HepG2 (cell line): ENCODE measurements around the gene PMPCB. TPM values are rescaled to one million over a fixed set of nuclear protein-coding genes. Genes with fewer than 3 reads are reported as not detected.

Experiments
- GPN1 ChIP-seq: sonication (generic); formaldehyde crosslinking; IDR thresholded peaks from 2 replicates; pipeline ENCODE4 v1.5.1; 2020; ENCODE audit warnings: missing genetic modification reagents, borderline replicate concordance
- HES4 ChIP-seq: sonication (generic); formaldehyde crosslinking; IDR thresholded peaks from 2 replicates; pipeline ENCODE4 v1.9.0; 2021; ENCODE audit warnings: mild to moderate bottlenecking, missing genetic modification reagents, borderline replicate concordance
- MATR3 ChIP-seq: sonication (generic); formaldehyde crosslinking; IDR thresholded peaks from 2 replicates; pipeline ENCODE4 v1.4.0; 2020; ENCODE audit warnings: missing genetic modification reagents
- PATZ1 ChIP-seq: sonication (generic); formaldehyde crosslinking; IDR thresholded peaks from 2 replicates; pipeline ENCODE4 v1.4.0; 2020; ENCODE audit warnings: missing genetic modification reagents
- POGZ ChIP-seq: sonication (generic); formaldehyde crosslinking; IDR thresholded peaks from 2 replicates; pipeline ENCODE4 v1.4.0; 2020; ENCODE audit warnings: mild to moderate bottlenecking, missing genetic modification reagents
- RBM39 ChIP-seq: fragments of 200-400 bp; formaldehyde crosslinking; IDR thresholded peaks from one replicate; pipeline ENCODE4 v1.6.1; 2018; ENCODE audit warnings: antibody characterized with exemption, mild to moderate bottlenecking, low read depth, low read length; ENCODE audit not compliant: poor library complexity, severe bottlenecking
- SMAD3 ChIP-seq: sonication (generic); formaldehyde crosslinking; IDR thresholded peaks from 2 replicates; pipeline ENCODE4 v1.4.0; 2020; ENCODE audit warnings: missing genetic modification reagents
- SNRNP70 ChIP-seq: fragments of 200-400 bp; formaldehyde crosslinking; IDR thresholded peaks from 2 replicates; pipeline ENCODE4 v1.6.1; 2017; ENCODE audit warnings: mild to moderate bottlenecking, low read depth, low read length, moderate library complexity
- SP5 ChIP-seq: IDR thresholded peaks from 2 replicates; pipeline ENCODE4 v1.6.1; 2016; ENCODE audit warnings: low read depth, borderline replicate concordance
- SPEN ChIP-seq: sonication (generic); formaldehyde crosslinking; IDR thresholded peaks from 2 replicates; pipeline ENCODE4 v1.5.1; 2020; ENCODE audit warnings: low read depth, mild to moderate bottlenecking, missing genetic modification reagents
- TAF1 ChIP-seq: sonication (generic); formaldehyde crosslinking; IDR thresholded peaks from 2 replicates; pipeline ENCODE4 v1.4.0; 2020; ENCODE audit warnings: missing genetic modification reagents
- TFDP1 ChIP-seq: IDR thresholded peaks from 2 replicates; pipeline ENCODE4 v1.6.1; 2016; ENCODE audit warnings: missing compliant biosample characterization, missing genetic modification reagents, borderline replicate concordance
- ZBTB38 ChIP-seq: sonication (generic); formaldehyde crosslinking; IDR thresholded peaks from 2 replicates; pipeline ENCODE4 v1.5.1; 2020; ENCODE audit warnings: mild to moderate bottlenecking, missing genetic modification reagents
- ZKSCAN1 ChIP-seq: fragments of 150-350 bp; IDR thresholded peaks from 2 replicates; pipeline ENCODE4 v1.6.1; 2014; ENCODE audit warnings: low read length
- ZNF12 ChIP-seq: sonication (generic); formaldehyde crosslinking; IDR thresholded peaks from 2 replicates; pipeline ENCODE4 v1.5.0; 2020; ENCODE audit warnings: missing genetic modification reagents
- ZNF251 ChIP-seq: sonication (generic); formaldehyde crosslinking; IDR thresholded peaks from 2 replicates; pipeline ENCODE4 v1.9.0; 2021; ENCODE audit warnings: mild to moderate bottlenecking, missing genetic modification reagents
- ZNF263 ChIP-seq: sonication (generic); formaldehyde crosslinking; IDR thresholded peaks from 2 replicates; pipeline ENCODE4 v1.4.0; 2020; ENCODE audit warnings: missing genetic modification reagents
- ZNF292 ChIP-seq: sonication (generic); formaldehyde crosslinking; IDR thresholded peaks from 2 replicates; pipeline ENCODE4 v1.8.1; 2022; ENCODE audit warnings: mild to moderate bottlenecking, low read depth, missing genetic modification reagents, borderline replicate concordance
- ZNF350 ChIP-seq: sonication (generic); formaldehyde crosslinking; IDR thresholded peaks from 2 replicates; pipeline ENCODE4 v1.4.0; 2020; ENCODE audit warnings: mild to moderate bottlenecking, low read depth, missing genetic modification reagents, borderline replicate concordance
- ZNF550 ChIP-seq: sonication (generic); formaldehyde crosslinking; IDR thresholded peaks from 2 replicates; pipeline ENCODE4 v1.4.0; 2020; ENCODE audit warnings: mild to moderate bottlenecking, missing genetic modification reagents, borderline replicate concordance
- ZNF607 ChIP-seq: sonication (generic); formaldehyde crosslinking; IDR thresholded peaks from 2 replicates; pipeline ENCODE4 v1.5.1; 2020; ENCODE audit warnings: missing genetic modification reagents, mild to moderate bottlenecking, borderline replicate concordance
- ZNF616 ChIP-seq: sonication (generic); formaldehyde crosslinking; IDR thresholded peaks from 2 replicates; pipeline ENCODE4 v1.5.0; 2020; ENCODE audit warnings: low read depth, mild to moderate bottlenecking, missing genetic modification reagents
- polyA plus RNA-seq, 8 experiments: library from polyadenylated mRNA; depleted of rRNA in 3 of 8; stranded (reverse) in 7 of 8; unstranded in 1 of 8; fragments of >200 nt; fragmentation: Illumina TruSeq in 4 of 8; extraction: Trizol in 4 of 8; gene quantifications; 2 replicates each; pipeline versions ENCODE4 v1.2.1 to v1.2.3, GENCODE V29; 2011 to 2016; ENCODE audit warnings: low read depth in 4 of 8, missing spikeins in 1 of 8, mixed read lengths in 1 of 8; ENCODE audit not compliant: insufficient read depth in 1 of 8
- total RNA-seq, 5 experiments: library from RNA; depleted of rRNA; stranded (reverse); fragments of >200 nt; fragmentation: Illumina TruSeq; extraction: Trizol; gene quantifications; 2 replicates each; pipeline ENCODE4 v1.2.3, GENCODE V29; 2016; ENCODE audit warnings: low read depth in 1 of 5
- TF ChIP-seq, protein P1 (sequence below): sonication (generic); formaldehyde crosslinking; IDR thresholded peaks from 2 replicates; pipeline ENCODE4 v1.5.0; 2020; ENCODE audit warnings: missing genetic modification reagents
- TF ChIP-seq, protein P2 (sequence below): sonication (generic); formaldehyde crosslinking; conservative IDR thresholded peaks from 2 replicates; pipeline ENCODE4 v1.4.0; 2020; ENCODE audit warnings: missing genetic modification reagents

Gene PMPCB
- total and polyA plus RNA-seq, 2 of the 13 experiments (the other 11 are each of a cell fraction or from before 2014, with no cell fraction given) = 80.8 to 124 TPM

- TF ChIP-seq GPN1 = no peak
- TF ChIP-seq ZNF550 (CRISPR knock-in tag) = no peak
- TF ChIP-seq TAF1 (CRISPR knock-in tag) = peak; percentile 83
- no peak for TF ChIP-seq SP5 (CRISPR knock-in tag)
- no peak for TF ChIP-seq ZNF616
- TF ChIP-seq, protein P1, sequence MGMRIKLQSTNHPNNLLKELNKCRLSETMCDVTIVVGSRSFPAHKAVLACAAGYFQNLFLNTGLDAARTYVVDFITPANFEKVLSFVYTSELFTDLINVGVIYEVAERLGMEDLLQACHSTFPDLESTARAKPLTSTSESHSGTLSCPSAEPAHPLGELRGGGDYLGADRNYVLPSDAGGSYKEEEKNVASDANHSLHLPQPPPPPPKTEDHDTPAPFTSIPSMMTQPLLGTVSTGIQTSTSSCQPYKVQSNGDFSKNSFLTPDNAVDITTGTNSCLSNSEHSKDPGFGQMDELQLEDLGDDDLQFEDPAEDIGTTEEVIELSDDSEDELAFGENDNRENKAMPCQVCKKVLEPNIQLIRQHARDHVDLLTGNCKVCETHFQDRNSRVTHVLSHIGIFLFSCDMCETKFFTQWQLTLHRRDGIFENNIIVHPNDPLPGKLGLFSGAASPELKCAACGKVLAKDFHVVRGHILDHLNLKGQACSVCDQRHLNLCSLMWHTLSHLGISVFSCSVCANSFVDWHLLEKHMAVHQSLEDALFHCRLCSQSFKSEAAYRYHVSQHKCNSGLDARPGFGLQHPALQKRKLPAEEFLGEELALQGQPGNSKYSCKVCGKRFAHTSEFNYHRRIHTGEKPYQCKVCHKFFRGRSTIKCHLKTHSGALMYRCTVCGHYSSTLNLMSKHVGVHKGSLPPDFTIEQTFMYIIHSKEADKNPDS (CRISPR knock-in tag) = no peak
- no peak for TF ChIP-seq MATR3 (CRISPR knock-in tag)
- peak; percentile 53 for TF ChIP-seq POGZ (CRISPR knock-in tag)
- peak; percentile 53; the same call in 1 of the 2 replicates for TF ChIP-seq TFDP1 (CRISPR knock-in tag)
- TF ChIP-seq RBM39 = no peak
- TF ChIP-seq SNRNP70 = no peak
- no peak for TF ChIP-seq ZNF292
- peak; percentile 47; the same call in 1 of the 2 replicates for TF ChIP-seq HES4 (CRISPR knock-in tag)
- TF ChIP-seq ZNF12 (CRISPR knock-in tag) = peak; percentile 57; the same call in 1 of the 2 replicates
- peak; percentile 67; the same call in 1 of the 2 replicates for TF ChIP-seq ZNF607 (CRISPR knock-in tag)
- TF ChIP-seq PATZ1 (CRISPR knock-in tag) = peak; percentile 54; the same call in 1 of the 2 replicates
- TF ChIP-seq ZNF251 (CRISPR knock-in tag) = no peak; the same call in 1 of the 2 replicates
- TF ChIP-seq ZNF350 (CRISPR knock-in tag) = peak; percentile 50; the same call in 1 of the 2 replicates
- 0 out of 2 replicates have a peak, but pooled peaks have one; percentile 20 for TF ChIP-seq ZKSCAN1
- peak; percentile 31; the same call in 1 of the 2 replicates for TF ChIP-seq ZNF263 (CRISPR knock-in tag)
- peak; percentile 47; the same call in 1 of the 2 replicates for TF ChIP-seq ZBTB38 (CRISPR knock-in tag)
- peak; percentile 71 for TF ChIP-seq SPEN (CRISPR knock-in tag)
- TF ChIP-seq, protein P2, sequence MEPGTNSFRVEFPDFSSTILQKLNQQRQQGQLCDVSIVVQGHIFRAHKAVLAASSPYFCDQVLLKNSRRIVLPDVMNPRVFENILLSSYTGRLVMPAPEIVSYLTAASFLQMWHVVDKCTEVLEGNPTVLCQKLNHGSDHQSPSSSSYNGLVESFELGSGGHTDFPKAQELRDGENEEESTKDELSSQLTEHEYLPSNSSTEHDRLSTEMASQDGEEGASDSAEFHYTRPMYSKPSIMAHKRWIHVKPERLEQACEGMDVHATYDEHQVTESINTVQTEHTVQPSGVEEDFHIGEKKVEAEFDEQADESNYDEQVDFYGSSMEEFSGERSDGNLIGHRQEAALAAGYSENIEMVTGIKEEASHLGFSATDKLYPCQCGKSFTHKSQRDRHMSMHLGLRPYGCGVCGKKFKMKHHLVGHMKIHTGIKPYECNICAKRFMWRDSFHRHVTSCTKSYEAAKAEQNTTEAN (CRISPR knock-in tag) = no peak
- TF ChIP-seq SMAD3 (CRISPR knock-in tag) = peak; percentile 71; the same call in 1 of the 2 replicates
Measured at GRCh38 chr7:103347507-103348267, 50.5 kb downstream of the PMPCB start, which contains the start of gene PSMC2 (continued).
